ENCODE data around the gene MSX1.

The MSX1 gene

GRCh38 chr4:4913147-4913561 is 53.7 kb downstream of the MSX1 start:
- DNase-seq (ENCODE audit: low read depth): no peak
